Skin epidermis (tissue), 12 donors: ENCODE results near the gene ASIC4.

ENCODE experiments used
- H3K27ac ChIP-seq, 21 experiments: fragments of 200-600 bp; sonication (generic) in 11 of 21; one replicate each; pipeline ENCODE4 v1.5.0; 2020; ENCODE audit warnings: mild to moderate bottlenecking in 3 of 21, inconsistent platforms in 2 of 21, moderate library complexity in 2 of 21
- H3K4me3 ChIP-seq, 7 experiments: fragments of 200-600 bp; sonication (generic) in 2 of 7; one replicate each; pipeline ENCODE4 v1.5.0; 2020; ENCODE audit warnings: inconsistent platforms in 2 of 7, mild to moderate bottlenecking in 2 of 7, moderate library complexity in 1 of 7

Gene ASIC4, protein sequence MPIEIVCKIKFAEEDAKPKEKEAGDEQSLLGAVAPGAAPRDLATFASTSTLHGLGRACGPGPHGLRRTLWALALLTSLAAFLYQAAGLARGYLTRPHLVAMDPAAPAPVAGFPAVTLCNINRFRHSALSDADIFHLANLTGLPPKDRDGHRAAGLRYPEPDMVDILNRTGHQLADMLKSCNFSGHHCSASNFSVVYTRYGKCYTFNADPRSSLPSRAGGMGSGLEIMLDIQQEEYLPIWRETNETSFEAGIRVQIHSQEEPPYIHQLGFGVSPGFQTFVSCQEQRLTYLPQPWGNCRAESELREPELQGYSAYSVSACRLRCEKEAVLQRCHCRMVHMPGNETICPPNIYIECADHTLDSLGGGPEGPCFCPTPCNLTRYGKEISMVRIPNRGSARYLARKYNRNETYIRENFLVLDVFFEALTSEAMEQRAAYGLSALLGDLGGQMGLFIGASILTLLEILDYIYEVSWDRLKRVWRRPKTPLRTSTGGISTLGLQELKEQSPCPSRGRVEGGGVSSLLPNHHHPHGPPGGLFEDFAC

GRCh38 chr2:219514196-219514761, at the start of gene ASIC4:
Gene ASIC4 (plus strand): TSS chr2:219514482. CDS start chr2:219514725, 243 bp downstream.
- no peak within 1 kb of the TSS for H3K27ac ChIP-seq
- H3K4me3 ChIP-seq = no peak within 1 kb of the TSS

DNA sequence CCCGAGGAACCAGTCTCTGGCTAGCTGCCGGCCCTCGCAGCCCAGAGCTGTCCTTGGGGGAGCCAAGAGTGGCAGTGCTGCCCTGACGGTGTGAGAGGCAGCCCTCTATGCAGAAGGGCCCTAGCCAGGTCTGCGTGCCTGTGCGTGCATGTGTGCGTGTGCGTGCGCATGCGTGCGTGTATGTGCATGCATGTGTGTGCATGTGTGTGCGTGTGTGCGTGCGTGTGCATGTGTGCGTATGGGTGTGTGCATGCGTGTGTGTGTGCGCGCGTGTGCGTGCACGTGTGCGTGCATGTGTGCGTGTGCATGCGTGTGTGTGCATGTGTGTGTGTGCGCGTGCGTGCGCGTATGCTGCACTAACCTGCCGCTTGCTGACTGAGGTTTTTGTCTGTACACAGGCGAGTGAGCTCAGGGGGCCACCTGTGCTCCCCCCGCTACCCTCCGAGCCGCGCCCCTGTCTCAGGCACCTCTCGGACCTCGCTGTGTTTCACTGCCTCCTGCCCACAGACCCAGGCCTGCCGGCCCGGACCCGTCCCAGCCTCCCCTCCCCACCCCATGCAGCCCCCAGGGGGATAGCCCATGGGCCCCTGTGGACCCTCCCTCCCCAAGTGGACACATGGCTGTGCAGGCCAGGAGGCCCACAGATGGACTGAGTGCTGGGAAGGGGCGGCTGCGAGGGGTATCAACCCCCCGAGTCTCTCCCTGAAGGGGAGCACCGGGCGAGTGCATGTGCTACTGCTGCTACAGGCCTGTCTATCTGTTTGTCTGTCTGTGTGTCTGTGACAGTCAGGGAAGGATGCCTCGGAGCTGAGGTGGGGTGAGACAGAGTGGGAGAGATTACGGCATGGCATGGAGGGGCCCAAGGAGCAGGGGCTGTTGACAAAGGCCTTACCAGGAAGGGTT, 48.4 kb upstream of the ASIC4 start:
- H3K4me3 ChIP-seq = no peak overlapping the region
- H3K27ac ChIP-seq = peak overlapping the region in 1 of 21 experiments; percentile 30

GRCh38 chr2:219466816-219467735, 47.2 kb upstream of the ASIC4 start:
- H3K4me3 ChIP-seq = no peak overlapping the region
- peak overlapping the region in 1 of 21 experiments; percentile 30 for H3K27ac ChIP-seq

DNA sequence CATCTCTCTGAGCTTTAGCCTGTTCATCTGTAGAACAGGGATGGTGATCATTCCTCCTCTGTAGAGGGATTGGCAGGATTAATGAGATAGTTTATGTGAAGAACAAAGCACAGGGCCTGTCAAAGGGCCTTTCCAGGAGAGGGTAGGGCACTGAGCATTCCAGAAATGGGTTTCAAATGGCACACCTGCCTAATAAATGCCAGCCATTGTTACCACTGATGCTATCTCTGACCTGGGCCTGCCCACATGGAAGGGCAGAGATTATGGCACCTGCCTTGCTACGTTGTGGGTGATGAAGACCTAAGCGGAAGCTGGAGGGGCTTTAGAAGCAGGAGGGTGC, 46.6 kb upstream of the ASIC4 start:
- H3K4me3 ChIP-seq = no peak overlapping the region
- no peak overlapping the region for H3K27ac ChIP-seq

- Histone ChIP-seq H3K27ac (no peak overlapping the region), H3K4me3 (no peak overlapping the region)
Observed at GRCh38 chr2:219468410-219469185, 45.7 kb upstream of the ASIC4 start.

- H3K27ac ChIP-seq = no peak overlapping the region
- no peak overlapping the region for H3K4me3 ChIP-seq
Observed at GRCh38 chr2:219469186-219469724, 45.0 kb upstream of the ASIC4 start.

- Histone ChIP-seq H3K4me3 (no peak overlapping the region), H3K27ac (no peak overlapping the region)
Observed at GRCh38 chr2:219470429-219470828, 43.9 kb upstream of the ASIC4 start.

DNA sequence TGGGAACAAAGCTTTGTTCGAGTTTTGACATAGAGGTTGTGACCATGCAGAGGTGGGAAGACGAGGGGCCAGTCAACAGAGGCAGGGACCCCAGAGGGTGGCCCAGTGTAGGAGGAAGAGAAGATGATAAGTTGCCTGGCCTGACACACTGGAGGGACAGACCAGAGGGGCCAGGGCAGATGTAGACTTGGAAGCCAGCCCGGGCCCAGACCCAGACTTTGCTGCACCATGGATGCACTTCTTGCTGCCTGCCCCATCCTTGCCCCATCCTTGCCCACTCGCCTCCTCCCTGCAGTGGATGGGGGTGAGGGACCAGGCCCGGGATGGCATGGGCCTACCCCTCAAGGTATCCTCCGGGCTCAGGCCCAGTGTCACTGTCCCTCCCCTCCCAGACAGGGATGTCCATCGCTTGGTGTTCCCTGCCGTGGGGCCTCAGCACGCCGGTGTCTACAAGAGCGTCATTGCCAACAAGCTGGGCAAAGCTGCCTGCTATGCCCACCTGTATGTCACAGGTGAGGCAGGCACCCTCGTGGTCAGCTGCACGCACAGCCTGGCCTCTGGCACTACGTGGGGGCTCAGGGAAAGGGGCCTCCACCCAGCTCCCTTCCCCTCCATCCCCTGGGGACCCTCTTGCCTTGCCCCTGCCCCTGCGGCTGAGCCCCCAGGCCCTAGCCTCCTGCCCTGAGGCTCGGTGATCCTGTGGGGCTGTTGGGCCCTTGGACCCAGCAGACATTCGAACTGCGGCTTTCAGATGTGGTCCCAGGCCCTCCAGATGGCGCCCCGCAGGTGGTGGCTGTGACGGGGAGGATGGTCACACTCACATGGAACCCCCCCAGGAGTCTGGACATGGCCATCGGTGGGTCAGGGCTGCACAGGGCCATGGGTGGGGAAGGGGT, 42.6 kb upstream of the ASIC4 start:
- no peak overlapping the region for H3K4me3 ChIP-seq
- no peak overlapping the region for H3K27ac ChIP-seq

GRCh38 chr2:219472629-219473187, 41.6 kb upstream of the ASIC4 start:
- Histone ChIP-seq H3K27ac (no peak overlapping the region), H3K4me3 (no peak overlapping the region)

- Histone ChIP-seq H3K27ac (no peak overlapping the region), H3K4me3 (no peak overlapping the region)
Observed at GRCh38 chr2:219473511-219473910, 40.8 kb upstream of the ASIC4 start.

- no peak overlapping the region for H3K4me3 ChIP-seq
- H3K27ac ChIP-seq = no peak overlapping the region
Observed at GRCh38 chr2:219474285-219475060, 39.8 kb upstream of the ASIC4 start.

DNA sequence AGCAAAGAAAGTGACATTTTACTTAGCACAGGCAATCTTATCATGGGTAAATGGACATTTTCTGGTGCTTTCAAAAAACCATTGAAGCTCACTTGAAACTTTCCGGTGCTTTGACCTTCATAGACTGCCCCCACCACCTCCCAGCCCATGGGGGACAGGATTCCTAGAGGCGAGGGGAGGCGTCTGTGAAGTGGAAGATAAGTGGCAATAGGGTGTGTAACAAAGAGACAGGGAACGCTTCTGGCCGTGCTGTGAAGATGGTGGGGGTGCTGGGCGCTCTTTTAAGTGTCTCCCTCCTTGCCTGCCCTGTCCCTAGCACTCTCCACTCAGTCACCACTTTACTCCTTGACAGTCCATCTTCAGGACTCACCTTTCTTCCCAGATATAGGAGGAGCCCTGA, 39.0 kb upstream of the ASIC4 start:
- no peak overlapping the region for H3K4me3 ChIP-seq
- H3K27ac ChIP-seq = no peak overlapping the region

GRCh38 chr2:219475697-219476651, 38.3 kb upstream of the ASIC4 start:
- no peak overlapping the region for H3K4me3 ChIP-seq
- no peak overlapping the region for H3K27ac ChIP-seq

GRCh38 chr2:219476652-219477151, 37.6 kb upstream of the ASIC4 start:
- no peak overlapping the region for H3K27ac ChIP-seq
- H3K4me3 ChIP-seq = no peak overlapping the region

GRCh38 chr2:219477179-219477578, 37.1 kb upstream of the ASIC4 start:
- no peak overlapping the region for H3K27ac ChIP-seq
- H3K4me3 ChIP-seq = no peak overlapping the region
